GM23248 (cell line): Measurements from ENCODE around the gene POLG2. TPM values are rescaled to one million over a fixed set of nuclear protein-coding genes. Genes with fewer than 3 reads are reported as not detected.
A peak's percentile ranks its signal among the peaks of the same experiment; 100 is the strongest.

Experiments used
- DNase-seq: peaks from one replicate; pipeline ENCODE4 v3.0.0-alpha.2; 2015
- H2AFZ ChIP-seq: fragments of 200-600 bp; sonication (generic); 2 replicates; pipeline ENCODE4 v1.6.1; 2016; ENCODE audit warnings: antibody characterized with exemption
- H3F3A ChIP-seq: fragments of 200-600 bp; sonication (generic); 2 replicates; pipeline ENCODE4 v1.6.1; 2016; ENCODE audit warnings: mild to moderate bottlenecking, antibody characterized with exemption, mixed run types; ENCODE audit not compliant: insufficient read depth
- H3K27ac ChIP-seq: fragments of 200-600 bp; sonication (generic); 2 replicates; pipeline ENCODE4 v1.5.1; 2016; ENCODE audit warnings: mild to moderate bottlenecking
- H3K27me3 ChIP-seq: fragments of 200-600 bp; sonication (generic); replicated peaks from 2 replicates; pipeline ENCODE4 v1.6.1; 2016; ENCODE audit warnings: mild to moderate bottlenecking; ENCODE audit not compliant: insufficient read depth
- H3K36me3 ChIP-seq: fragments of 200-600 bp; sonication (generic); 2 replicates; pipeline ENCODE4 v1.6.1; 2016; ENCODE audit warnings: low read depth, mild to moderate bottlenecking
- H3K4me1 ChIP-seq: fragments of 200-600 bp; sonication (generic); 2 replicates; pipeline ENCODE4 v1.6.1; 2016; ENCODE audit warnings: mild to moderate bottlenecking; ENCODE audit not compliant: insufficient read depth
- H3K4me2 ChIP-seq: fragments of 200-600 bp; sonication (generic); one replicate; pipeline ENCODE4 v1.6.1; 2016; ENCODE audit warnings: mild to moderate bottlenecking; ENCODE audit not compliant: unreplicated experiment
- H3K4me3 ChIP-seq: fragments of 200-600 bp; sonication (generic); 2 replicates; pipeline ENCODE4 v1.5.1; 2016; ENCODE audit warnings: mild to moderate bottlenecking
- H3K79me2 ChIP-seq: fragments of 200-600 bp; sonication (generic); 2 replicates; pipeline ENCODE4 v1.6.1; 2016; ENCODE audit warnings: mild to moderate bottlenecking; ENCODE audit not compliant: insufficient read depth
- H3K9ac ChIP-seq: fragments of 200-600 bp; sonication (generic); 2 replicates; pipeline ENCODE4 v1.6.1; 2016; ENCODE audit warnings: mild to moderate bottlenecking
- H3K9me2 ChIP-seq: fragments of 200-600 bp; sonication (generic); 2 replicates; pipeline ENCODE4 v1.6.1; 2016; ENCODE audit warnings: mixed run types, mild to moderate bottlenecking, moderate library complexity; ENCODE audit not compliant: insufficient read depth
- H3K9me3 ChIP-seq: fragments of 200-600 bp; sonication (generic); one replicate; pipeline ENCODE4 v1.6.1; 2017; ENCODE audit warnings: low read depth
- H4K20me1 ChIP-seq: fragments of 200-600 bp; sonication (generic); 2 replicates; pipeline ENCODE4 v1.6.0; 2016; ENCODE audit not compliant: insufficient read depth
- EZH2 ChIP-seq: fragments of 200-600 bp; sonication (generic); IDR thresholded peaks from 2 replicates; pipeline ENCODE4 v1.6.1; 2018; ENCODE audit warnings: antibody characterized with exemption, mild to moderate bottlenecking; ENCODE audit not compliant: insufficient read depth, poor library complexity, severe bottlenecking
- EZH2phosphoT487 ChIP-seq: fragments of 200-600 bp; sonication (generic); IDR thresholded peaks from 2 replicates; pipeline ENCODE4 v1.6.1; 2018; ENCODE audit warnings: antibody characterized with exemption, moderate library complexity, mild to moderate bottlenecking, low read depth; ENCODE audit not compliant: insufficient read depth
- WGBS, 2 experiments: methylation state at CpG; one replicate each; pipeline ENCODE4 v1.1.6; 2015 to 2017; ENCODE audit warnings: low lambda C conversion rate in 2 of 2, low coverage in 1 of 2; ENCODE audit errors: missing lambda C conversion rate in 2 of 2; 5-methylcytosine and 5-hydroxymethylcytosine counted together
- in situ Hi-C: fragments of 300-500 bp; cut with MboI; formaldehyde crosslinking; loops from 2 replicates; pipeline ENCODE4 v1.15.0; 2020
- polyA plus RNA-seq: library from polyadenylated mRNA; unstranded; fragments of >200 nt; fragmentation: Nextera tagmentation; extraction: Ambion mirVana; gene quantifications from 2 replicates; pipeline ENCODE4 v1.2.1, GENCODE V29; 2016
- total RNA-seq: library from RNA; depleted of rRNA; stranded (reverse); fragments of >200 nt; shearing (Covaris generic); gene quantifications from 2 replicates; pipeline ENCODE4 v1.2.3, GENCODE V29; 2014

POLG2 gene
- total and polyA plus RNA-seq, 2 experiments from 2014 or later, result 3.4 to 8.6 TPM

DNA sequence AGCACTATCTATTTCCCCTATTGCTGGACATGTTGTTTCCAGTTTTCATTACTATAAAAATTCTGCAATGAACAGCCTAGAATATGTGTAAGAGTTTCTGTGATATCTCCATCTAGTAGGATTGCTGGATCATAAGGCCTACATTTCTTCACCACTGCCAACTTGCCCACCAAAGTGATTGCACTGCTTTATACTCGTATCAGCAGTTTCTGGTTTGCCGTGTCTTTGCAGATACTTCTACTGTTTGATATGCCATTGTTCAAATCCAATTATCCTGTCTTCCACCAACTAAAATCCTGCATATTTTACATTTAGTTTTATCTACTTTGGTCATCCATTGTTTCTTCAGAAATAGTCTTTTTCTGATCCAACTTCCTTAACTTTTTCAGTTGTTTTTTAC is 31.1 kb upstream of the POLG2 start:
- Histone ChIP-seq H3K9ac (no peak overlapping the region), H4K20me1 (no peaks in the 10 kb centered on the region), H3K4me1 (no peaks in the 10 kb centered on the region), H3F3A (peaks cover 90% of the 10 kb centered on the region), H3K9me2 (no peaks in the 10 kb centered on the region), H3K79me2 (peaks cover 5% of the 10 kb centered on the region; the same call in 1 of the 2 replicates), H2AFZ (no peak overlapping the region), H3K27ac (0 out of 2 replicates have a peak overlapping the region, but pooled peaks have one; percentile 9), H3K4me2 (no peak overlapping the region), H3K4me3 (no peak overlapping the region), H3K27me3 (no peaks in the 10 kb centered on the region), H3K36me3 (peaks cover 79% of the 10 kb centered on the region), H3K9me3 (no peaks in the 10 kb centered on the region)
- no peak for DNase-seq
- TF ChIP-seq EZH2 (no peak), EZH2phosphoT487 (no peak)
- in situ Hi-C loops, result no loop called here
- 84 to 90% methylated on average over 2 of the region's 2 CpGs for WGBS, 2 experiments

DNA sequence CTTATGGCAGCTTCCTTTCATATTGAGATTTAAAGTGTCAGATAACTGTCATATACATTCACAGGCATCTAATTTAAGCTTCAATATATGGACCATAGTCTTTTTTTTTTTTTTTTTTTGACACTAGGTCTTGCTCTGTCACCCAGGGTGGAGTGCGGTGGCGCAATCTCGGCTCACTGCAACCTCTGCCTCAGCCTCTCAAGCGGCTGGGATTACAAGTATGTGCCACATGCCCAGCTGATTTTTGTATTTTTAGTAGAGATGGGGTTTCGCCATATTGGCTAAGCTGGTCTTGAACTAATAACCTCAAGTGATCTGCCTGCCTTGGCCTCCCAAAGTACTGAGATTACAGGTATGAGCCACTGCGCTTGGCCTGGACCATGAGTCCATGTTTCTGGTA is 23.5 kb upstream of the POLG2 start:
- H3K9ac ChIP-seq, result no peak overlapping the region
- no peak overlapping the region for H3K27ac ChIP-seq
- TF ChIP-seq EZH2phosphoT487, result no peak
- TF ChIP-seq EZH2, result no peak
- DNase-seq, result no peak
- no peaks in the 10 kb centered on the region for H3K27me3 ChIP-seq
- no peak overlapping the region for H3K4me3 ChIP-seq
- H3K9me3 ChIP-seq, result no peaks in the 10 kb centered on the region
- in situ Hi-C loops, result no loop called here
- peaks cover 47% of the 10 kb centered on the region for H3K79me2 ChIP-seq
- no peaks in the 10 kb centered on the region for H3K9me2 ChIP-seq
- H2AFZ ChIP-seq, result no peak overlapping the region
- no peaks in the 10 kb centered on the region for H3K4me1 ChIP-seq
- H4K20me1 ChIP-seq, result no peaks in the 10 kb centered on the region
- H3F3A ChIP-seq, result peaks cover 69% of the 10 kb centered on the region
- peaks cover 65% of the 10 kb centered on the region for H3K36me3 ChIP-seq
- H3K4me2 ChIP-seq, result no peak overlapping the region
- 93 to 99% methylated on average over 6 of the region's 6 CpGs for WGBS, 2 experiments

DNA sequence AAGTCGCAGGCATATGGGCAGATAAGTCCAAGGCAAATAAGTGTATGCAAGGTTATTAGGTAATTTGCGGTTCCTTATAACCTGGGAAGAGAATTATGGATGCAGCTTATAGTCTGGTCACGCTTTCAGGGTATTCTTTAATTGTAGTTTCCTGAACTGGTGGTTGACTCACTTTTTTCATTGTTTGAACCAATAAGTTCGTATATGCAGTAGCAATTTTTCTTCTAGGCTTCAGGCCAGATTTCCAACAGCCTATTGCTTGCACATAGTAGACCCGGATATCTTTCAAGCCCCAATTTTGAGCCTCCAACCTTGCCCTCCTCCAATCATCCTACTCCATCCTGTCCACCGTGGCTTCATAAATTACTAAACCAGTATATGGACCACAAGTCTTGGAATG is 22.7 kb upstream of the POLG2 start:
- Histone ChIP-seq H3K4me1 (no peaks in the 10 kb centered on the region), H3K9ac (no peak overlapping the region), H3F3A (peaks cover 71% of the 10 kb centered on the region), H2AFZ (no peak overlapping the region), H3K9me3 (no peaks in the 10 kb centered on the region), H3K27ac (no peak overlapping the region), H3K4me2 (no peak overlapping the region), H3K4me3 (no peak overlapping the region), H3K27me3 (no peaks in the 10 kb centered on the region), H4K20me1 (no peaks in the 10 kb centered on the region), H3K36me3 (peaks cover 63% of the 10 kb centered on the region), H3K79me2 (peaks cover 53% of the 10 kb centered on the region), H3K9me2 (no peaks in the 10 kb centered on the region)
- in situ Hi-C loops, result no loop called here
- no peak for DNase-seq
- TF ChIP-seq EZH2, result no peak
- TF ChIP-seq EZH2phosphoT487, result no peak
- WGBS, 2 experiments, result 92% methylated on average over 6 of the region's 6 CpGs

DNA sequence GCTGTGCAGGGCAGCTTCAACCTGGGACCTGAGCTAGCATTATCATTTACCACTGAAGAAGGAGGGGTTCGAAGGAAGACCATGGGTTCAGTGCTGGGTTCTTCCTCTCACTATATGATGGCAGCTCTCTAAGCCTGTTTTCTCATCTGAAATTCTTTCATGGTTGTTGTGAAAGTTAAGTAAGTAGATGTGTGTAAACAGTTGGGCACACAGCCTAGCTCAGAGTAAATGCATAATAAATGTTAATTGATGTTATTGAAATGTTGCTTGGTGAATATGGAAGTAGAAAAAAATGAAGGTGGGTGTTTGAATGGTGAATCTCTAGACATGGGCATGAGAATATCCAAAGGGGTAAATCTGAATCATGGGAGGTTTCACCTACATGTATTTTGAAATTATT is 19.0 kb upstream of the POLG2 start:
- Histone ChIP-seq H3K36me3 (peaks cover 64% of the 10 kb centered on the region), H3K27ac (no peak overlapping the region), H3K4me1 (no peaks in the 10 kb centered on the region), H3K4me2 (no peak overlapping the region), H3F3A (peaks cover 51% of the 10 kb centered on the region), H3K4me3 (no peak overlapping the region), H2AFZ (no peak overlapping the region), H3K79me2 (peaks cover 72% of the 10 kb centered on the region), H3K9ac (no peak overlapping the region), H3K27me3 (no peaks in the 10 kb centered on the region), H3K9me3 (no peaks in the 10 kb centered on the region), H3K9me2 (no peaks in the 10 kb centered on the region), H4K20me1 (no peaks in the 10 kb centered on the region)
- no peak for TF ChIP-seq EZH2phosphoT487
- TF ChIP-seq EZH2, result no peak
- WGBS, 2 experiments, result 94 to 100% methylated on average over 1 of the region's 1 CpG
- in situ Hi-C loops, result no loop called here
- no peak for DNase-seq

DNA sequence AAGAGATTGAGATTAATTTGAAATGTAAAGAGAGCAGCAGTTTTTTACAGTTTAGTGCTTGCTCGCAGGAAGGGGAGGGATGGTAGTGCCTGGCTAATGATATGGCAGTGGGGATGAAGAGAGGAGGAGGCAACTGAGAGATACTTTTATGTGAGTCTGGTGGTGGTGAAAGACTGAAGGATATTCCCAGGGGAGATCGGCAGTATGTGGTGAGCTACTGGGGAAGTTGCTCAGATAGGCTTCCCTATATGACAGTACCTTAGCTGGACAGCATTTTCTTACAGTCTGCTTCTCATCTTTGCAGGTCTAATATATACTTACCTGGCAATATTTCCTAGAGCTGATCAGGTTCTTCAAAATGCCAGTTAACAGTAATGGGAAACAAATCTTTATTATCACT is 18.6 kb upstream of the POLG2 start:
- no peaks in the 10 kb centered on the region for H4K20me1 ChIP-seq
- H3K9ac ChIP-seq, result no peak overlapping the region
- H3K9me3 ChIP-seq, result no peaks in the 10 kb centered on the region
- no peaks in the 10 kb centered on the region for H3K4me1 ChIP-seq
- H3K4me2 ChIP-seq, result no peak overlapping the region
- peaks cover 72% of the 10 kb centered on the region for H3K79me2 ChIP-seq
- H3F3A ChIP-seq, result peaks cover 47% of the 10 kb centered on the region
- H3K9me2 ChIP-seq, result no peaks in the 10 kb centered on the region
- H3K27ac ChIP-seq, result no peak overlapping the region
- H3K36me3 ChIP-seq, result peaks cover 61% of the 10 kb centered on the region
- WGBS, 2 experiments, result 66 to 70% methylated on average over 2 of the region's 2 CpGs
- TF ChIP-seq EZH2phosphoT487 (no peak), EZH2 (no peak)
- no peaks in the 10 kb centered on the region for H3K27me3 ChIP-seq
- no peak for DNase-seq
- no peak overlapping the region for H3K4me3 ChIP-seq
- H2AFZ ChIP-seq, result no peak overlapping the region
- in situ Hi-C loops, result no loop called here
